ENCODE results near the gene OLAH. TPM values are rescaled to one million over a fixed set of nuclear protein-coding genes. Genes with fewer than 3 reads are reported as not detected.

The OLAH gene
- polyA plus RNA-seq, 3 donors: 0.30 to 5.2 (median 1.0) TPM

DNA sequence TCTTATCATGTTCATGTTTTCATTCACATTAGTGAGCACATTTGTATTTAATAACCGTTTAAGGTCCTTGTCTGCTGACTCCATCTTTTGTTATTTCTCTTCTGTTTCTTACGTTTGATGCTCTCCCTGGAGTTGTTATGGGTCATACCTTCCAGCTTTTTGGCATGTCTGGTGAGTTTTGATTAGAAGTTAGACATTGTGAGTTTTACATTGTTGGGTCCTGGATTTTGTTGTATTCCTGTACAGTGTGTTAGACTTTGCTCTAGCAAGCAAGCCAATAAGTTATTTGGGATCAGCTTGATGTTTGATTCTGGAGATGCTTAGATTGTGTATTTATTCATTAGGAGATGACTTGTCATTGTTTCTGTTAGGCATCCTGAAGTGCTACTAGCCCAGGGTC, 16.9 kb downstream of the OLAH start:
- H3K27ac ChIP-seq (ENCODE audit: low read depth, low read length): no peak overlapping the region
- WGBS, 3 donors: 73 to 85% (median 84%) methylated on average over 2 of the region's 2 CpGs

DNA sequence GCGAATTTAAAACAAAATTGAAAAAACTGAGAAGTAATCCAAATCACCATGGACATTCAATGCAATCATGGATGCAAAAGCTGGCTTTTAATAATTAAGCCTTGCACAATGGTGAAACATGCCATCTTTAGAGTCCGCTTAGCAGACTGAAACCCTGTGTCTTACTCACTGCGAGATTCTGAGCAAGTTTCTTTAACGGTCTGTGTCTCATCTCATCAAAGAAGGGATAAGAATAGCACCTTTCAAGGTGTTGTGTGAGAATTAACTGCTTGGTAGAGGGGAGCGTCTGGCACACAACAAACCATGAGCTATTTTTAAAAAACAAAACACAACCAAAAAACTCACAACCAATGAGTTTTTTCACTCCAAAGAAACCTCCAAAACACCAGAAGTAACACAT, 23.4 kb downstream of the OLAH start:
- no peak overlapping the region for H3K27ac ChIP-seq (ENCODE audit: low read depth, low read length)
- 85 to 94% (median 89%) methylated on average over 5 of the region's 5 CpGs for WGBS, 3 donors

DNA sequence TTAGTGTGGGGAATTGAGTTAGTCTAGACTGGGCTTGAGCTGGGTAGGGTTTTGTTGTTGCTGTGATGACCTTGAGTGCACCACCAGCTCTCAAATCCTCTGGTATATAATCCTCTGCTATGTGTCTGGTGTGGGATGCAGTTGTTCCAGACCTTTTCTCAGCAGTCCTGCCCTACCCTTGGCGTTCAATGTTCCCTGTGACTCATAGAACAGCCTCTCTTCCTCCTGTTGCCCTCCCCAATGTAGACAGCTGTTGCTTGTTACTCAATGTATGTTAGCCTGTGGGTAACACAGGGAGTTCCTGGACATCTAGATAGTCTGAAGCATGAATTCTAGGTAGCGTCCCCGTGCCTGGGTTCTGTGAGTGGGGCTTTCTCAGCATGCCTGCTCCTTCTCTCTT, 25.1 kb downstream of the OLAH start:
- WGBS, 3 donors: 82 to 92% (median 91%) methylated on average over 3 of the region's 3 CpGs
- H3K27ac ChIP-seq (ENCODE audit: low read depth, low read length): no peak overlapping the region

DNA sequence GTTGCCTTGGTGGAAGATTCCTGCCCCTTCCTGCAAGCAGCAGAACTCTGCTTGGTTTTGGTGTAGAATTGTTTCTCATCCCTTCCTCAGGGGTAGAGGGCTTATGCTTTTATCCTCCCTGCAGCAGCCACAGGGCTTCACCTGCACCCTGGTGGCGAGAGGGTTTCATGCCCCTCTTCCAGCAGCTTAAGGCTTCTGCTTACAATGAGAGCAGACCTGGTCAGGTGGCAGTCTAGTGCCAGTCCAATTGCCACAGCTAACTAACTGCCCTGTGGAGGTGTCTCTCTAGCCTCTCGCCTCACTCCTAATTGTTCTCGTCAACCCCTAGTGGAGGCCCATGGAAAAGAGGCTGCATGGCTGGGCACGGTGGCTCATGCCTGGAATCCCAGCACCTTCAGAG, 25.5 kb downstream of the OLAH start:
- no peak overlapping the region for H3K27ac ChIP-seq (ENCODE audit: low read depth, low read length)
- WGBS, 3 donors: 68 to 83% (median 75%) methylated on average over 4 of the region's 4 CpGs

DNA sequence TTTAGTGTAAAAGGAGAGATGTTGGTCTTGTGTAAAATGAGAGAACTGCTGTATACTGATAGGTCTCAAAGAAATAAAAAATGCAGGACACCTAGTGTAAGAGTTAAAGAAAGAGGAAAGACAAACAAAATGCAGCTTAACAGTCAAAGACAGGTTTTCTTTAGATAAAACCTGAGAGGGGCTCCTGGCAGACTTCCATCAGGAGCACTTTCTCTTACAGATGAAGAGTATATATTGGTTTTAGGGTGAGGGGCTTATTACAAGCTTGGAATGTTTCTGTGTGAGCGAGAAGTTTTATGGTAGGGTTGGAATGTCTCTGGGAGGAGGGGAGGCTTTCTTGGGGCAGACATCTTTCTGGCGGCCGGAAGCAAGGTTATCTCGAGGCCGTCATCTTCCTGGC, 28.6 kb downstream of the OLAH start:
- WGBS, 3 donors: 90 to 96% (median 93%) methylated on average over 5 of the region's 5 CpGs
- H3K27ac ChIP-seq (ENCODE audit: low read depth, low read length): no peak overlapping the region

DNA sequence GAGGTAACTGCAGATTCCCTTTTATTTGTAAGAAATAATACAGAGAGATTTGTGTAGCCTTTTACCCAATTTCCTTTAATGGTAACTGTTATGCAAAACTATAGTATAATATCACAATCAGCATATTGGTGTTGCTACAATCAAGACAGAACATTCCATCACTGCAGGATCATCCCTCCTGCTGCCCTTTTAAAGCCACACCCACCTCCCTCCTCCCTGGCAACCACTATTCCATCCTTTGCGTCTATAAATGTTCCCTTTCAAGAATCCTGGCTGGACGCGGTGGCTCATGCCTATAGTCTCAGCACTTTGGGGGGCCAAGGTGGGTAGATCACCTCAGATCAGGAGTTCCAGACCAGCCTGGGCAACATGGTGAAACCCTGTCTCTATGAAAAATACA, 31.7 kb downstream of the OLAH start:
- 88 to 96% (median 95%) methylated on average over 3 of the region's 3 CpGs for WGBS, 3 donors
- no peak overlapping the region for H3K27ac ChIP-seq (ENCODE audit: low read depth, low read length)

DNA sequence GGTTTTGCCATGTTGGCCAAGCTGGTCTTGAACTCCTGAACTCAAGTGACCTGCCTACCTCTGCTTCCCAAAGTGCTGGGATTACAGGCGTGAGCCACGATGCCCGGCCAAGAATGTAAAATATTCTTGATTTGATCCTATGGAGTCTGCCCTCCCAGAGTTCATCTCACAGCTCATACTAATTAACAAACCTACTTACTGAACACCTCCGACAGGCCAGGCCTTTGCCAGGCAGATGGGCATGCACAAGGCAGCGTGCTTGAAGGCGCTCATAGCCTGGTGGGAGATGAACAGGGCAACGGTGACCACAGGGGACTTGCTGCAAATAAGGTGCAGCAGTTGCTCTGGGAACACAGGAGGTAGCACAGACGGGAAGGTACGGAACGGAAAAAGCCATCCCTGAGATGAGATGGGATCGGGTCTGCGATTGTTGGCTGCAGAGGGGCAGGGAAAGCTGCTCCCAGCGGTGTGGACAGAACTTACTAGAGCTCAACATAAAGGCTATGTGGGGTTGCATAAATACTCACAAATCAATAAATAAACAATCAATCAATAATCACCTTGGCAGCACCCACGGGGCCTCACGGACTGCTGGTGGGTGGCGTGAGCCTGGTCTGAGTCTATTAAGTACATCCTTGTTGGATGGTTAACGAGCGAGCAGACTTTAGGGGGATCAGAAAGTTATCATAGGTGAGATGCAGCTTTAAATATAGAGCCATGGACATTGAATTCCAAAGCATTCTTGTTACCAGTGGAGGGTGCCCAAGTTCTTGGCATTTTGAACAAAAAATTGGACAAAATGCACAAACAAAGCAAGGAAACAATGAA, 40.1 kb downstream of the OLAH start:
- 73 to 75% (median 74%) methylated on average over 18 of the region's 18 CpGs for WGBS, 3 donors
- H3K27ac ChIP-seq (ENCODE audit: low read depth, low read length): no peak overlapping the region

DNA sequence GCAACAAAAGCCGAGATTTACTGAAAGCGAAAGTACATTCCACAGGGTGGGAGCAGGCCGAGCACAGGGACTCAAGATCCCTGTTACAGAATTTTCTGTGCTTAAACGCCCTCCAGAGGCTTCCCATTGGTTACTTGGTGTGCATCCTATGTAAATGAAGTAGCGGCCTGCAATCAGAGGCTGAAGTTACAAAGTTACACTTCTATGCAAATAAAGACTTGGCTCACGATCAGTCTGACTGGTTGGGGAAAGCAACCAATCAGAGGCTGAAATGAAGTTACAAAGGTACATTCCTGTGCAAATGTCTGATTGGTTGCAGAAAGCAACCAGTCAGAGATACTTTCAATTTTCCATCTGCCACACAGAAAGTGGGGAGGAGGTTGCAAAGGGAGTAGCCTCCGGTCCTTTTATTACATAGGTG, 40.8 kb downstream of the OLAH start:
- WGBS, 3 donors: 28 to 38% (median 34%) methylated on average over 7 of the region's 7 CpGs
- no peak overlapping the region for H3K27ac ChIP-seq (ENCODE audit: low read depth, low read length)

DNA sequence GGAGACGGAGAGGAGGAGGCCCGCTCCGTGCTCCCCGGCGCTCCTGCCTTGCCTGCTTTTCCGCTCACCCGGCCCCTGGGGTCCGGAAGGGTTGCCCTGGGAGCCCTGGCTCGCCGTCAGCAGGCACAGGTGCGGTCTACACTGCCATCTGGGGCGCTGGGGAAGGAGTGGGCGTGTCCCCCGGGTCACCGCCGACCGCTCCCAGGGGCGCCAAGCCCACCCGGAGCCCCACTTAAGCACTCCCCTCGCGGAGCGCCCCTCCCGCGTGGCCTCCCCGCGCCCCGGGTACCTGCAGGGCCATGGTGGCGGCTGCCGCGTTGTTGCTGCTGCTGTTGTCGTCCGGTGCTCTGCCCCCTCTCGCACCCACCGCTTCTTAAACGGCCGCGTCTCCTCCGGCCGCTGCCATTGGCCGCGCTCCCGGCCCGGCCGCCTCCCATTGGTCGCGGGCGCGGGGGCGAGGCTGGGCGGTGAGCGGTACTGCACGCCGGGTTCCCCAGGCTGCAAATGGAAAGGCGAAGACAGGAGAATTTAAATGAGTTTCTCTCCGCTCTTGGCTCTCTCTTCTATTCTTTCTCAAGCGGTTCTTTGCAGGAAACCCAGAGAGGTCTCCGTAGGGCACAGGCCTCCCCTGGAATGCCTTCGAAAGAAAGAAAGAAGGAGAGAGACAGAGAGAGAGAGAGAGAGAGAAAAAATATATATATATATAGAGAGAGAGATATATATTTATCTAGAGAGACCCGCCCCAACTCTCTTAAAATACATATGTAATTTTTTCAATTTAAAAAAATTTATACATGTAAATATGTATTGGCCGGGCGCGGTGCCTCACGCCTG, 44.9 kb downstream of the OLAH start, which contains the start of gene ACBD7:
Gene ACBD7, minus strand, starts transcription at position 349 of the 834 bp plus-strand sequence. Its CDS starts 48 bp downstream, at position 301.
- no peak within 1 kb of the TSS for H3K27ac ChIP-seq (ENCODE audit: low read depth, low read length)

DNA sequence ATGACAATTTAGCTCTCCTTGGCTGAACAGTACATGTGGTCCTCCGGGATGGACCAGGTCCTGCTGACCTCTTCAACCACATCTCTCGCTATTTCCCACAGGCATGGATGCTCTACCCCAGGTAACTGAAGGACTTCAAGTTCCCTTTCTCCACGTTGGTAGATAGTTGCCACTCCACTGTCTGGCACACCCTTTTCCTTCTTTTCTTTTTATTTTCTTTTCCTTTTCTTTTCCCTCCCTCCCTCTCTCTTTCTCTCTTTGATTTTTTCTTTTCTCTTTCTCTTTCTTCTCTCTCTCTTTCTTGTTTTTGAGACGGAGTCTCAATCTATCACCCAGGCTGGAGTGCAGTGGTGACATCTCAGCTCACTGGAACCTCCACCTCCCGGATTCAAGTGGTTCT, 47.7 kb downstream of the OLAH start:
- H3K27ac ChIP-seq (ENCODE audit: low read depth, low read length): no peak overlapping the region
- WGBS, 3 donors: 83 to 87% (median 84%) methylated on average over 5 of the region's 5 CpGs

More for the DNA sequence above, 44.9 kb downstream of the OLAH start, which contains the start of gene ACBD7:
- 6 to 7% (median 7%) methylated on average over 62 to 63 of the region's 63 CpGs for WGBS, 3 donors

DNA sequence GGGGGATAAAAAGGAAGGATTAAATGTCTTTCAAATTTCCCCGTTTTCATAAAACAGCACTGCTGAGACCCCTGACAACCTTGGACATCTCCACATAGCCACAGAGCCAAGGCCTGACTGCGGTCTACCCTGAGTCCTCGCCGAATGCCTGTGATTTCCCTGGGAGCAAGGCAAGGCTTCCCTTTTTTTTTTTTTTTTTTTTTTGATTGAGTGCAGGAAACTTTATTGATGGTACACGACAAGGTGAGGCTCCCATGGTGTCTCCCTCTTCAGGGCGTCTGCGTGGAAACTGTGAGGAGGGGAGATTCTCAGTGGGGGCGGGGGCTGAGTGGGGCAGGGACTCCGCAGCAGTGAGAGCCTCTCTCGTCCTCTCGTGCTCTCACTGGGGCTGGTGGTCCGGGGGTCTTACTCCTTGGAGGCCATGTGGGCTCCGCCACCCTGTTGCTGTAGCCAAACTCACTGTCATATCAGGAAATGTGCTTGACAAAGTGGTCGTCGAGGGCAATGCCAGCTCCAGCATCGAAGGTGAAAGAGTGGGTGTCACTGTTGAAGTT, 49.2 kb downstream of the OLAH start:
- WGBS, 3 donors: 88 to 95% (median 89%) methylated on average over 16 of the region's 16 CpGs
- H3K27ac ChIP-seq (ENCODE audit: low read depth, low read length): no peak overlapping the region

DNA sequence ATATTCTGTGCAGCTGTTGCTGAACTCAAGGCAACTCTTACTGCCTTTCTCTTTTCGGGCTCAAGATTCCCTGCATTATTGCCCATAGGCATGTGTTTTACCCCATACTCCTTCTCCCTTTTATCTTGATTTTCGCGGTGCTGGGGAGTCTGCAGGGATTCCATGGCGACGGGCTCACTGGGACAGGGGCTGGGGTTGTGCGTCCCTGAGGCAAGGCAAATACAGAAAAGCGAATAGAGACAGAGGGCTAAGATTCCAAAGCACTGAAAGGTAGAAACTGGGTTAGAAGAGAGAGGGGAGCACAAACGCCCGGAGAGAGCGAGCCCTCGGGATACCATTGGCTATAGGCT, 52.9 kb downstream of the OLAH start:
- H3K27ac ChIP-seq (ENCODE audit: low read depth, low read length): no peak overlapping the region
- 0 to 2% (median 1%) methylated on average over 11 of the region's 11 CpGs for WGBS, 3 donors

DNA sequence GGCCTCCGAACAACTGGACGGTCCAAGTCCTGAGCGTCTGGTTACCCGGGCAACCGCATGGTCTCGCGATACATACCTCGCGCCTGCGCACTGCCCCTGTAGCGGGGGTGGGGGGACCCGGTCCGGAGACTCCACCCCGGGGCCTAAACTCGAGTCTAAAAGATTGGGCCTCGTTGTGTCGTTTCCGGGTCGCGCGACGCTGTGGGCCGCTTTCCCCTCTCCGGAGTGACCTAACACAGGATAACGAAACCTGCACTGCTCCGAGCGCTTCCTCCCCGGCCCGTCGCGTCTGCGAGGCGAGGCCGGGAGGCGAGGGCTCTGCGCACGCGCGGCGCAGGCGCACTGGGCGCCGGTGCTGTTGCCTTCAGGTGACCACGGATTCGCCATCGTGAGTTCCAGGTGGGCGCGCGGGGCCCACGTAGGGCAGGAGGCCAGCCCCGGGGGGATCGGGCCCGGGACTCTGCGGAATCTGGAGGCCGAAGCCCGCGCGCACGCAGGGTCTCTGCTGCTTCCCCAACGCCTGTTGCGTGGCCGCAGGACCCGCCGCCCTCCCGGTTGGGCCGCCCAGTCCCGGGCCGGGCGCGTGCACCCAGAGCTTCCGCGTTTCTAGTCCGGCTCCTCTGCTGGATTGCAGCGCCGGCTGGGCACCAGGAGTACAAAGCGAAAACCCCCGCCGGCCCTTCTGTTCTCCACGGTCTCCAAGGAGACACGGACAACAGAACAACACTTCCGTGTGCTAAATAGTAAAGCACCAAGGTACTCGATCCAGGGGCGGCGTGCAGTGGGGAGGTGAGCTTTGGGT, 53.5 kb downstream of the OLAH start, which contains the start of gene RPP38:
Gene RPP38, plus strand, starts transcription at position 345 of the 802 bp plus-strand sequence. CDS start 5,960 bp downstream, outside the sequence.
- WGBS, 3 donors: 0% methylated on average over 83 to 84 of the region's 84 CpGs
- peak within 1 kb of the TSS; percentile 62 for H3K27ac ChIP-seq (ENCODE audit: low read depth, low read length)

DNA sequence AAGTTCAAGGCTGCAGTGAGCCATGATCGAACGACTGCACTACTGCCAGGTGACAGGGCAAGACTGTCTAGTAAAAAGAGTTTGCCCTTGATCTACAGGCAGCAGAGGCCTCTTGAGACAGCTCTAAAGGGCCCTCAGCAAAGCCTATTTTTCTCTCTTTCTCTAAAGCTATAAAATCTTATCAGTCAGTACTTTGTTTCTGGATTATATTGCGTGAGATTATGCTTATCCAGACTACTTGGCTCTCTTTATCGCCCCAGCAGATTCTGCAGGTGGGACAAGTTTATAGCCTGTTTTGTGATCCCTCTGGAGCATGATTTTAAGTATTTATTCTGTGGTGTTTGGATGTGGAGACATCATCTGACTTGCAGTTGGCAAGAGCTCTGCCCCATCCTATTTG, 56.1 kb downstream of the OLAH start:
- H3K27ac ChIP-seq (ENCODE audit: low read depth, low read length): no peak overlapping the region
- 50 to 91% (median 81%) methylated on average over 4 of the region's 4 CpGs for WGBS, 3 donors

DNA sequence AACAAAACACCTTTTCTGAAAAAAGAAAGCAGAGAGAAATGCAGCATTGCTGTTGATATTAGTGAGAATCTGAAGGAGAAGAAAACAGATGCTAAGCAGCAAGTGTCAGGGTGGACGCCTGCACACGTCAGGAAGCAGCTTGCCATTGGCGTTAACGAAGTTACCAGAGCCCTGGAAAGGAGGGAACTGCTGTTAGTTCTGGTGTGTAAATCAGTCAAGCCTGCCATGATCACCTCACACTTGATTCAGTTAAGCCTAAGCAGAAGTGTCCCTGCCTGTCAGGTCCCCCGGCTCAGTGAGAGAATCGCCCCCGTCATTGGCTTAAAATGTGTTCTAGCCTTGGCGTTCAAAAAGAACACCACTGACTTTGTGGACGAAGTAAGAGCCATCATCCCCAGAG, 59.8 kb downstream of the OLAH start:
- 83 to 88% (median 87%) methylated on average over 9 of the region's 9 CpGs for WGBS, 3 donors
- no peak overlapping the region for H3K27ac ChIP-seq (ENCODE audit: low read depth, low read length)

DNA sequence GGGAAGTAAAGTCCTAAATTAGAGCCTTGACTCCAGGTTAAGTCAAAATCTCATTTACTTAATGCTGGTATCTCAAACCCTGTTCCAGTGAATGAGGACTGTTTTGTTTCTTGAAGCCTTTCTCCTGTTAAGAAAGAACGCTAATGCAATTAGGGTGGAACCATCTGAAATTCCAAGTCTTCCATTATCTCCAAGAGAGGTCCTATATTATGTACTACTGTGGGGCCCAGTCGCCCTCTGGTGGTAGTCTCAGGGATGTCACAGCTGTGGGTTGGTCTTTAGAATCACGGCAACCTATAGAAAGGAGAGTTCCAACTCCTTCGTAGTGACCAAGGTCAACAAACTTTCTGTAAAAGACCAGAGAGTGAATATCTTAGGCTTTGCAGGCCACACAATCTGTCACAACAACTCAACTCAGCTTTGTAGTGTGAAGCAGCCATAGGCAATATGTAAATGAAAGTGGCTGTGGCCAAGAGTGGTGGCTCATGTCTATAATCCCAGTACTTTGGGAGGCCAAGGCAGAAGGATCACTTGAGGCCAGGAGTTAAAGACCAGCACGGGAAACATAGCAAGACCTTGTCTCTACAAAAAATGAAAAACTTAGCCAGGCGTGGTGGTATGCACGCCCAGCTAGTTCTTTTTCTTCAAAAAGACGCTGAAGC, 62.7 kb downstream of the OLAH start:
- H3K27ac ChIP-seq (ENCODE audit: low read depth, low read length): no peak overlapping the region
- 48 to 53% (median 50%) methylated on average over 8 of the region's 8 CpGs for WGBS, 3 donors

DNA sequence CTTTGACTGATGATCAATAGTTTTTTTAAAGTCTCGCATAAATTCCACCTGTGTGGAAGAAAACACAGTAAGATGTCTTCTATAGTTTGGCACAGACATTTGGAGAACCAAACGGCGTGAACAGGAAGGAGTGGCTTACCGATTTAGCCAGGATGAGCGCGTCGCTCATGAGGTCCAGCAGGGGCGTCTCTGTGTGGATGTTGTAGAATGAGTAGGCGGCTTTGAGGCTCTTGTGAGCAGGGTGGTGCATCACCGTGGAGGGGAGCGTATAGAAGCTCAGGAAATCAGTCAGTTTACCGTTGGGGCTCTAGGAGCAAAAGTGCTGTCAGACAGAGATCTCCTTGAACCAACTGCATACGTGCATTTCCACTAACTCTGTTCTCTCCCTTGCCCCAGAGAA, 68.9 kb downstream of the OLAH start:
- no peak overlapping the region for H3K27ac ChIP-seq (ENCODE audit: low read depth, low read length)
- 94 to 96% (median 95%) methylated on average over 13 of the region's 13 CpGs for WGBS, 3 donors

DNA sequence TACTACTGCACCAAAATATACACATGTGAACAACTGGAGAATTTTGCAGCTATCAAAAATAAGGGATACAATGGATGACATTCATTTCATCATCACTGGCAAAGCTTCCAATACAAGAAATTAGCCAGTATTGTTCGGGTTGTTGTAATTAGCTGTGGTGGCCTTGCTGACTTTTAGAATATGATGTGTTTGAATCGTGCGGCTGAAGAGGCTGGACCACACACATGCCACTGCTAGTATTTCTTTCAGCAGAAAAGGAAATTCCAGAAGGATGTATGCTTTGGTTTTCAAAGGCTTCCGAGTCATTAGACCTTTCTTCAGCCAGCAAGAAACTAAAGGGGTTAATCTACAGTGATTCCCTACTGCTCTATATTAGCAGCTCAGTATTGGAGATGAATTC, 70.0 kb downstream of the OLAH start:
- H3K27ac ChIP-seq (ENCODE audit: low read depth, low read length): no peak overlapping the region
- 94 to 97% (median 95%) methylated on average over 4 of the region's 4 CpGs for WGBS, 3 donors
